Hindlimb muscle (tissue), 1 donor: Measurements from ENCODE around the gene SPOCD1. TPM values are rescaled to one million over a fixed set of nuclear protein-coding genes. Genes with fewer than 3 reads are reported as not detected.
"Not testable (repeated sequence)": the region's sequence is repeated elsewhere in the genome, so short reads cannot be mapped to it uniquely, and the experiment has no call there.

Source experiments
- DNase-seq: peaks from one replicate; pipeline ENCODE4 v3.0.0-alpha.2; 2013
- polyA plus RNA-seq: library from polyadenylated mRNA; unstranded; fragments of 120-200 nt; gene quantifications from one replicate; pipeline ENCODE4 v1.2.1, GENCODE V29; 2013; ENCODE audit not compliant: insufficient read length

The SPOCD1 gene
- polyA plus RNA-seq, 1 donor, result 0.52 TPM

GRCh38 chr1:31828926-31829690 is 13.3 kb upstream of the SPOCD1 start:
- no peak for DNase-seq

- DNase-seq, result no peak
These were observed 12.5 kb upstream of the SPOCD1 start for GRCh38 chr1:31828341-31828740.

- DNase-seq, result no peak
These were observed 8.0 kb upstream of the SPOCD1 start for GRCh38 chr1:31823780-31824179.

GRCh38 chr1:31822766-31823165 is 6.9 kb upstream of the SPOCD1 start:
- no peak for DNase-seq

- not testable (repeated sequence) for DNase-seq
These were observed 4.4 kb upstream of the SPOCD1 start for GRCh38 chr1:31820196-31820595.

- no peak for DNase-seq
These were observed 2.4 kb upstream of the SPOCD1 start for GRCh38 chr1:31818206-31818605.

- not testable (repeated sequence) for DNase-seq
These were observed 1.1 kb upstream of the SPOCD1 start for GRCh38 chr1:31816947-31817346.

GRCh38 chr1:31816501-31816900 is 679 bp upstream of the SPOCD1 start:
- DNase-seq, result not testable (repeated sequence)

- no peak for DNase-seq
These were observed 546 bp downstream of the SPOCD1 start for GRCh38 chr1:31815307-31815645.

GRCh38 chr1:31814631-31815306 is 1.1 kb downstream of the SPOCD1 start:
- no peak for DNase-seq

GRCh38 chr1:31814041-31814511 is 1.7 kb downstream of the SPOCD1 start:
- no peak for DNase-seq

GRCh38 chr1:31812158-31812829 is 3.5 kb downstream of the SPOCD1 start:
- no peak for DNase-seq

GRCh38 chr1:31811605-31812004 is 4.2 kb downstream of the SPOCD1 start:
- DNase-seq, result no peak

- DNase-seq, result no peak
These were observed 6.1 kb downstream of the SPOCD1 start for GRCh38 chr1:31809698-31810097.

- no peak for DNase-seq
These were observed 8.4 kb downstream of the SPOCD1 start for GRCh38 chr1:31807273-31808048.

- DNase-seq, result no peak
These were observed 10.5 kb downstream of the SPOCD1 start for GRCh38 chr1:31805318-31805717.

GRCh38 chr1:31804098-31804497 is 11.7 kb downstream of the SPOCD1 start:
- DNase-seq, result no peak

GRCh38 chr1:31803610-31804009 is 12.2 kb downstream of the SPOCD1 start:
- DNase-seq, result no peak

- no peak for DNase-seq
These were observed 13.4 kb downstream of the SPOCD1 start for GRCh38 chr1:31802190-31803150.

GRCh38 chr1:31801458-31801857 is 14.4 kb downstream of the SPOCD1 start:
- no peak for DNase-seq

- DNase-seq, result no peak
These were observed 15.2 kb downstream of the SPOCD1 start for GRCh38 chr1:31800674-31800967.
